ENCODE measurements around the gene CST3.
"Not testable (repeated sequence)": the region's sequence is repeated elsewhere in the genome, so short reads cannot be mapped to it uniquely, and the experiment has no call there.

CST3 gene

GRCh38 chr20:23625236-23625964, 12.4 kb downstream of the CST3 start:
- no peak for DNase-seq

- no peak for DNase-seq
Observed at GRCh38 chr20:23624324-23624691, 13.4 kb downstream of the CST3 start.

GRCh38 chr20:23623666-23624323, 14.0 kb downstream of the CST3 start:
- no peak for DNase-seq

- peak; percentile 9 for DNase-seq
Observed at GRCh38 chr20:23622839-23623343, 14.9 kb downstream of the CST3 start.

GRCh38 chr20:23622401-23622800, 15.4 kb downstream of the CST3 start:
- not testable (repeated sequence) for DNase-seq

- not testable (repeated sequence) for DNase-seq
Observed at GRCh38 chr20:23620670-23621386, 16.9 kb downstream of the CST3 start.

- no peak for DNase-seq
Observed at GRCh38 chr20:23614163-23614562, 23.6 kb downstream of the CST3 start.

GRCh38 chr20:23613676-23614075, 24.1 kb downstream of the CST3 start:
- DNase-seq, result no peak

- DNase-seq, result no peak
Observed at GRCh38 chr20:23612396-23612795, 25.4 kb downstream of the CST3 start.

- DNase-seq, result no peak
Observed at GRCh38 chr20:23609486-23610109, 28.2 kb downstream of the CST3 start.

- DNase-seq, result no peak
Observed at GRCh38 chr20:23608251-23608846, 29.4 kb downstream of the CST3 start.

GRCh38 chr20:23607497-23608245, 30.1 kb downstream of the CST3 start:
- DNase-seq, result no peak

GRCh38 chr20:23606652-23607049, 31.1 kb downstream of the CST3 start:
- DNase-seq, result peak; percentile 75

- no peak for DNase-seq
Observed at GRCh38 chr20:23605867-23606651, 31.7 kb downstream of the CST3 start, which contains the start of gene CST9. Gene CST9, minus strand, starts transcription at chr20:23605917. Its CDS starts 53 bp downstream, at chr20:23605864.

- no peak for DNase-seq
Observed at GRCh38 chr20:23604306-23604705, 33.4 kb downstream of the CST3 start.

GRCh38 chr20:23603321-23603720, 34.4 kb downstream of the CST3 start:
- DNase-seq, result no peak

GRCh38 chr20:23602699-23603098, 35.1 kb downstream of the CST3 start:
- no peak for DNase-seq

GRCh38 chr20:23602241-23602640, 35.5 kb downstream of the CST3 start:
- no peak for DNase-seq

- DNase-seq, result no peak
Observed at GRCh38 chr20:23601715-23602114, 36.0 kb downstream of the CST3 start.

- DNase-seq, result no peak
Observed at GRCh38 chr20:23598481-23598880, 39.3 kb downstream of the CST3 start.

- no peak for DNase-seq
Observed at GRCh38 chr20:23596579-23597250, 41.0 kb downstream of the CST3 start.
